Retinal pigment epithelial cell (primary cell): Measurements from ENCODE around the gene ISG20.

Experiments used
- DNase-seq: peaks from one replicate; pipeline ENCODE4 v3.0.0-alpha.2; 2010; ENCODE audit warnings: low read depth
- H3K4me3 ChIP-seq: 2 replicates; pipeline ENCODE4 v1.5.1; 2011; ENCODE audit warnings: mild to moderate bottlenecking, low read length, control low read depth, moderate library complexity
- CTCF ChIP-seq: conservative IDR thresholded peaks from 2 replicates; pipeline ENCODE4 v1.5.1; 2011; ENCODE audit warnings: low read depth, low read length, control low read depth, inconsistent platforms

ISG20 gene

GRCh38 chr15:88638626-88639372 is at the start of gene ISG20:
Gene ISG20 (plus strand): TSS chr15:88639016. CDS start chr15:88639367, 351 bp downstream.
- peak; percentile 95 for DNase-seq
- peak; percentile 48 for TF ChIP-seq CTCF
- H3K4me3 ChIP-seq: peak within 1 kb of the TSS; percentile 26

GRCh38 chr15:88590759-88591158 is 48.1 kb upstream of the ISG20 start:
- DNase-seq: no peak
- no peak overlapping the region for H3K4me3 ChIP-seq
- TF ChIP-seq CTCF: no peak

- no peak for DNase-seq
- H3K4me3 ChIP-seq: no peak overlapping the region
- TF ChIP-seq CTCF: no peak
Measured at GRCh38 chr15:88591384-88591783, 47.4 kb upstream of the ISG20 start.

- H3K4me3 ChIP-seq: no peak overlapping the region
- TF ChIP-seq CTCF: no peak
- DNase-seq: no peak
Measured at GRCh38 chr15:88603885-88604284, 34.9 kb upstream of the ISG20 start.

GRCh38 chr15:88604381-88605188 is 34.2 kb upstream of the ISG20 start:
- no peak overlapping the region for H3K4me3 ChIP-seq
- TF ChIP-seq CTCF: no peak
- no peak for DNase-seq

- TF ChIP-seq CTCF: no peak
- no peak for DNase-seq
- no peak overlapping the region for H3K4me3 ChIP-seq
Measured at GRCh38 chr15:88605189-88606069, 33.4 kb upstream of the ISG20 start.
